ENCODE results near the gene EMD. TPM values are rescaled to one million over a fixed set of nuclear protein-coding genes. Genes with fewer than 3 reads are reported as not detected.

The EMD gene
- total RNA-seq, 1 experiment from 2014 or later = 79.6 TPM

GRCh38 chrX:154403192-154403591 is 24.1 kb downstream of the EMD start:
- DNase-seq (ENCODE audit: low spot score) = no peak
- ChIA-PET POLR2A (ENCODE audit: low non-redundant PET) (interaction anchor here (0.5 kb wide), 1 partner anchor 22 kb away, joined by 3 read pairs; no protein-coding TSS in a partner anchor), CTCF (no interaction called here)
- H3K4me3 ChIP-seq (ENCODE audit: low read depth, low read length, poor library complexity, severe bottlenecking) = no peak overlapping the region
- no peaks in the 10 kb centered on the region for H3K4me1 ChIP-seq (ENCODE audit: insufficient read depth, low read length, poor library complexity, severe bottlenecking)
- TF ChIP-seq CTCF (conservative IDR thresholded peaks at IDR 0.05; ENCODE audit: low read depth, low read length) (no peak), EZH2 (IDR thresholded peaks at IDR 0.05; ENCODE audit: borderline replicate concordance, low read depth, low read length, poor library complexity, severe bottlenecking) (no peak)
- no peaks in the 10 kb centered on the region for H3K9me3 ChIP-seq (ENCODE audit: low read depth, low read length, poor library complexity, severe bottlenecking)
- intact Hi-C loops (cut with micrococcal nuclease; ENCODE audit: unreplicated experiment) = no loop called here
- no peak overlapping the region for H3K27ac ChIP-seq (ENCODE audit: low read depth, low read length, poor library complexity, severe bottlenecking)
- no peaks in the 10 kb centered on the region for H3K27me3 ChIP-seq (replicated peaks; ENCODE audit: insufficient read depth, low read depth, low read length, poor library complexity)
- H3K36me3 ChIP-seq (ENCODE audit: insufficient read depth, low read length, poor library complexity, severe bottlenecking) = peaks cover 25% of the 10 kb centered on the region
- BruUV-seq (replicated peaks) = no TSS peak

GRCh38 chrX:154403858-154404257 is 24.8 kb downstream of the EMD start:
- no peak overlapping the region for H3K27ac ChIP-seq (ENCODE audit: low read depth, low read length, poor library complexity, severe bottlenecking)
- H3K27me3 ChIP-seq (replicated peaks; ENCODE audit: insufficient read depth, low read depth, low read length, poor library complexity) = no peaks in the 10 kb centered on the region
- H3K9me3 ChIP-seq (ENCODE audit: low read depth, low read length, poor library complexity, severe bottlenecking) = no peaks in the 10 kb centered on the region
- no TSS peak for BruUV-seq (replicated peaks)
- no peak for TF ChIP-seq CTCF (conservative IDR thresholded peaks at IDR 0.05; ENCODE audit: low read depth, low read length)
- no peak for TF ChIP-seq EZH2 (IDR thresholded peaks at IDR 0.05; ENCODE audit: borderline replicate concordance, low read depth, low read length, poor library complexity, severe bottlenecking)
- peaks cover 24% of the 10 kb centered on the region for H3K36me3 ChIP-seq (ENCODE audit: insufficient read depth, low read length, poor library complexity, severe bottlenecking)
- H3K4me1 ChIP-seq (ENCODE audit: insufficient read depth, low read length, poor library complexity, severe bottlenecking) = no peaks in the 10 kb centered on the region
- ChIA-PET POLR2A (ENCODE audit: low non-redundant PET) (interaction anchor here (0.7 kb wide), 1 partner anchor 352 kb away, joined by 10 read pairs; no protein-coding TSS in a partner anchor), CTCF (no interaction called here)
- H3K4me3 ChIP-seq (ENCODE audit: low read depth, low read length, poor library complexity, severe bottlenecking) = no peak overlapping the region
- intact Hi-C loops (cut with micrococcal nuclease; ENCODE audit: unreplicated experiment) = no loop called here
- DNase-seq (ENCODE audit: low spot score) = no peak

- H3K4me1 ChIP-seq (ENCODE audit: insufficient read depth, low read length, poor library complexity, severe bottlenecking) = no peaks in the 10 kb centered on the region
- BruUV-seq (replicated peaks) = no TSS peak
- no peak for DNase-seq (ENCODE audit: low spot score)
- no peak for TF ChIP-seq EZH2 (IDR thresholded peaks at IDR 0.05; ENCODE audit: borderline replicate concordance, low read depth, low read length, poor library complexity, severe bottlenecking)
- no peak for TF ChIP-seq CTCF (conservative IDR thresholded peaks at IDR 0.05; ENCODE audit: low read depth, low read length)
- peaks cover 15% of the 10 kb centered on the region for H3K36me3 ChIP-seq (ENCODE audit: insufficient read depth, low read length, poor library complexity, severe bottlenecking)
- ChIA-PET CTCF (no interaction called here), POLR2A (ENCODE audit: low non-redundant PET) (no interaction called here)
- no peaks in the 10 kb centered on the region for H3K9me3 ChIP-seq (ENCODE audit: low read depth, low read length, poor library complexity, severe bottlenecking)
- no peak overlapping the region for H3K27ac ChIP-seq (ENCODE audit: low read depth, low read length, poor library complexity, severe bottlenecking)
- H3K27me3 ChIP-seq (replicated peaks; ENCODE audit: insufficient read depth, low read depth, low read length, poor library complexity) = no peaks in the 10 kb centered on the region
- intact Hi-C loops (cut with micrococcal nuclease; ENCODE audit: unreplicated experiment) = no loop called here
- no peak overlapping the region for H3K4me3 ChIP-seq (ENCODE audit: low read depth, low read length, poor library complexity, severe bottlenecking)
These were observed 25.6 kb downstream of the EMD start for GRCh38 chrX:154404625-154405192.
